Measurements from ENCODE around the gene MAN2C1.
"Not testable (repeated sequence)": the region's sequence is repeated elsewhere in the genome, so short reads cannot be mapped to it uniquely, and the experiment has no call there.

MAN2C1 gene

DNA sequence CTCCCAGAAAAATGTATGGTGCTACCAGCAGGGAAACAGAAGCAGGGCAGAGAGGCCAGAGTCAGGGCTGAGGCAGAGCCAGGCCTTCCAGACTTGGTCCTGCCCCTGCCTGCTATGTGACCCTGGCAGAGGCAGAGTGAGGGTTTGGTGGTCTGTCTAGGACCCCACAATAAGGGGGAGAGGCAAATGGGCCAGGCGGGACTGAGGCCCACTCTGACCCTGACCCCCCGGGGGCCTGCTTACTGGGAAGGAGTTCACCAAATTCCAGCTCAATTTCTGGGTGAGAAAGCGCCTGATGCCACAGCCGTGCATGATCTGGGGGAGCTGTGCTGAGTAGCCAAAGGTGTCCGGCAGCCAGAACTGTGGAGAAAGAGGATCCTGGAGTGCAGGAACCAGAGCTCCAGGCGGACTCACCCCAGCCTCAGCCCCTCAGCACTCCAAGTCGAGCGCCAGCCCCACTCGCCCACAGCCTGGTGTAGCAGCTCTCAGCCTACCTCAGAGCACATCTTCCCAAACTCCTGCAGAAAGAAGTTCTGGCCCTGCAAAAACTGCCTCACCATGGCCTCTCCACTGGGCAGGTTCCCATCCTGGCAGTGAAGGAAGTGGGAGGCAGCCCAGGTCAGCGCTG lies 6.9 kb downstream of the MAN2C1 start:
- DNase-seq (ENCODE audit: low spot score): no peak

DNA sequence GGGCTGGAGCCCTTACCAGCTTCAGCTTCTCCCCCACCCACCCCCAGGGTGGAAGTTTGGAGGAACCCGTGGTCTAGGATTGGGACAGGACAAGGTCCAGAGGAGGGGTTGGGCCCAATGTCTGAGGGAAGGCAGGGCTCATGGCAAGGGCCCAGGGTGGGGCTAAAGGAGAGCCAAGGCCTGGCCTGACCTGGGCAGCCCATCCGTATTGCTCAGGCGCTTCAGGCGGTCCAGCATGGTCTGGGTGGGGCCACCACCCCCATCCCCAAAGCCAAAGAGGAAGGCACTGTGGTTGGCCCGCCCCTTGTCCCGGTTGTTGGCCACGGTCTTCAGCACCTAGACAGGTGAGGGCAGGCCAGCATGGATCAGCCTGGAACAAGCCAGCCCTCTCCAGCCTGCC lies 7.6 kb downstream of the MAN2C1 start:
- DNase-seq (ENCODE audit: low spot score): no peak

DNA sequence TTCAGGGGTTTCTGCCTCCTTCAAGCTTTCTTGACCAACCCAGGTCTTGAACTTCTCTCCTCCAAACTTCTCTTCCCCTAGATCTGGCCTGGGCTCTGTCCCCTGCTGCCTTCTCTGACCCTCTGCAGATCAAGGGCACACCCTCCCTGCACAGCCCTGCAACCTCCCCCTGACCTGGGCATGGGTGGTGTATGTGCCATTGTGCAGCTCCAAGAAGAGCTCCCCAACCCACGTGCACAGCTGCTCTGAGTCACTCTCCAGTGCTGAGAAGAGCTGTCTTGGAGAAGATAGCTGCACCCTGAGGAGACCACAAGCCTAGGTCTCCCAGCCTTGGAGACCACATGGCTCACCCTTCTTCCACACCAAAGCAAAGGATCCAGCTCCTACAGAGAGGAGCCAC lies 8.0 kb downstream of the MAN2C1 start:
- no peak for DNase-seq (ENCODE audit: low spot score)

DNA sequence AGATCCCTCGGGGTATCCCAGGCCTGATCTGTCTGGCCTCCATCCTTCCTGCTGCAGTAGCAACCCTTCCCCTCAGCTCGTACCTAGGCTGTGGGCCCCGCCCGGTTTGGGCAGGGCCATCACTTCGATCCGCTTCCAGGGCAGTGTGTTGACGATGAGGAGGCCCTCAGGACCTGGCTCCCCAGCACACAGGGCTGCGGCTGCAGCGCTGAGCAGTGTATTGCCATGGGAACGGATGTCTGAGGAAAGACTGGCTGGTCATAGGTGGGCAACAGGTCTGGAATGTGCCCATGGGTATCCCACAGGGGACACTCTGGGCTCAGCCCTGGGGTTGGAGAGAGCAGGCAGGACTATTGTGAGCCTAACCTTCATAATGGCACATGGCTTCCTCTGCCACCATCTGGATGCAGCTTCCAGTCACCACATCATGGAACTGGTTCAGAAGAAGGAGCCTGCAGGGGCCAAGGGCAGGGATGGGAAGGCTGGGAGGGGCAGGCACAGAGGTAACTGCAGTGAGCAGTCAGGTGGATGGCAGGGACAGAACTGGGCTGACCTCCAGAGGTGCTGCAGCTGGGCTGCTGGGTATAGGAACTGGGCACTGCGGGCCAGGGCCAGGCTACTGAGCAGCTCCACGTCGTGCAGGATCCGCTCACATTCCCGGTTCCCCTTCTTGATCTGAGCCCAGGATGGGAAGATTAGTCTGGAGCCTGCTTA lies 8.7 kb downstream of the MAN2C1 start:
- DNase-seq (ENCODE audit: low spot score): no peak

DNA sequence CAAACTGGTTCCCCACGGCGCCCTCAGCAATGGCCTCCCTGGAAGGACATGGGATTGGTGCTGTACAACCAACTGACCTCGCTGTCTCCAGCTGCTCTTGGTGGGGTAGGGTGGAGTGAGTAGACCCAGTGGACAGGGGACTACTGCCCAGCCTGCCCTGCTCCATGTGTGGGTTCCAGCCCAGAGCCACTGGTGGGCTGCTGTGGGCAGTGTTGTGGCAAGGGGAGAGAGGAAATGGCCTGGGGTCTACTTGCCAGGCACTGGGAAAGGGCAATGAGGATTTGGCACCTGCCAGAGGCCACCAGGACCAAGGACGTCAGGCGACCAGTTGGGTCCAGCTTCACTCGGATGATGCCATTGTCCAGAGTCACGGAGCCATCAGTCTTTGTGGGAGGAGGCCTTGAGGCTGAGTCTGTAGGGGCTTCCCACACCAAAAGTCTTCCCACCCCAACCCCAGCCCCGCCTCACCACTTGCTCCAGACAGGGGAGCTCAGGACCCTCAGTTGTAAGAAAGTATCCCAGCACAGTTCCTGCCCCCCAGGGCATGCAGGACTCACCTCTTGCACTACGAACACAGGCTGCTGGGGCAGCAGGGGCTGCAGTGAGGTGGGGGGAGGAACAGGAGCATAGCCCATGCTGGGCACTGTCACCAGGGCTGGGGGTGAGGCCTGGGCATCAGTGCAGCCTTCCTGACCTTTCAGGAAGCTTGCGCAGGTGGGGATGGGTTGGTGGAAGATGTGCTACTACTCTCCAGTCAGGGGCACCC lies 9.5 kb downstream of the MAN2C1 start:
- DNase-seq (ENCODE audit: low spot score): no peak

DNA sequence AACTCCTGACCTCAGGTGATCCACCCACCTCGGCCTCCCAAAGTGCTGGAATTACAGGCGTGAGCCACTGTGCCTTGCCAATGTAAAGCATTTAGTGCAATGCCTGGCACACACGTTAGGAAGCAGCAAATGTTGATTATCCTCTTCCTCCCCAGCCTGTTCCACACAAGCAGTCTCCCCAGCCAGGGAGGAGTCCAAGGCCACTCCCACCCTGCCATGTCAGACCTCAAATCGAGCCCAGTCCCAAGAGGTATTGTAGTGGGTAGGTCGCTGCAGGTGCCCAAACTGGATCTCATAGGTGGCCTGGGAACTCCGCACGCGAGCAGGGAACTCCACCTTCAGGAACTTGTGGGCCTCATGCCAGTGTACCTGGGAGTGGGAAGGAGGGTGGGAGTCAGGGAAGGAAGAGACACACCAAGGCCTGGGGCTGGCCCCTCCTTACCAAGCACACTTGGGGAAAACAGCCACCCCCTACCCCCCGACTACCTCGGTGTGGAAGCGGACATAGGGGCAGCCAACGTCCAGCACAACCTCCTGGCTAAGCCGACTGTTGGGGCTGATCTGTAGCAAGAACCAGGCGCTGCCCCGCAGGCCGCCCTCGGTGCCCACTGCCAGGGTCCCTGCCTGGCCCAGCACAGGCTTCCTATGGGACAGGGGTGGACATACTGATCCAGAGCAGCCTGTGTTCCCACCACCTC lies 10.3 kb downstream of the MAN2C1 start:
- no peak for DNase-seq (ENCODE audit: low spot score)

DNA sequence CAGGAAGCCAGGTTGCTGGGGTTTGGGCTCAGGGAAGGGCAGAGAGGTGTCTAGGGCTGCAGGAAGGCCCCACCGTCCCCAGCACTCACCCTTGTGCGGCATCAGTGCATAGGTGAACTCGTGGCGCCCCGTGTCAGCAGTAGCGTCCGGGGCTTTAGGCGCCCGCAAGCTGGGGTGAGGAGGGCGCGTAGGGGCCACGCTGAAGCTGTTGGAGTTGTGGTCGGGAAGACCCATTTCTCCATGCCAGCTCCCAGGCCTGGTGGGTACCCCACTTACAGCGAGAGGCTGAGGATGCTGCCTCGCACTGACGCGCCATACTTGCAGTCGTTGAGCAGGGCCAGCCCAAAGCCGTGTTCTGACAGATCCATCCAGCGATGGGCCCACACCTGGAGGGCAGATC lies 11.9 kb downstream of the MAN2C1 start:
- no peak for DNase-seq (ENCODE audit: low spot score)

DNA sequence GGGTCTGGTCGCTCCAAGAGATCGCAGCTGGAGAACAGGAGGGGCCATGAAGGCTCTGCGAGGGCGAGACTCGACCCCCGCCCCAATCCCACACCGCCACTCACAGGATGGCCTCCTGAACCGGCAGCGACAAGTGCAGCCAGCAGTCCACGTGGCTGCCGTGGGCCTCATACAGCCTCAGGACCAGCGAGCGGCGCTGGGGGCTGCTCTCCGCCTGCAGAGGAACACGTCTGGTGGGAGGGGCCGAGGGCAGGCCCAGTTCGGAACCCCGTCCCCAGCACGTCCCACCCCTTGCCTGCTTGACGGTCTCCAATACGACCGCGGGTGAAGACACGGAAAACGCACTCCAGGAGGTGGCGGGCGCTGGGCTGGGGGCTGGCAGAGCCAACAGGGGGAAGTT lies 12.4 kb downstream of the MAN2C1 start:
- no peak for DNase-seq (ENCODE audit: low spot score)

DNA sequence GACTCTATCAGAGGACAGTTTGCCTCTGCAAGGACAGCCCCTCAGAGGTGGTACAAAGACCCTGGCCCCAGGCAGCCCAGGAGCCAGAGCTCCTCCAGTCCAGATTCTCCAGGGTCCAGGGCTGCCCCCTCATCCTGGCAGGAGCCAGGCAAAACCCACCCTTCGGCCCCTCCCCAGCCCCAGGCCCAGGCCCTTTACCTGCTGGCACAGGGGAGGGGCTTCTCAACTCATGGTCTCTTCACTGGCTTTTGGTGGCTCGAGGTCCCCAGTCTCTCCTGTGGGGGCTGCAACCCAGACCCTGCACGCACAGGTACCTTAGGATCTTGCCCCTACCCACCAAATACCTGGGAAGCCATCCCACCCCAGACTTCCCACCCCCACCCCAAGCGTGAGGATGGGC lies 13.0 kb downstream of the MAN2C1 start:
- no peak for DNase-seq (ENCODE audit: low spot score)

DNA sequence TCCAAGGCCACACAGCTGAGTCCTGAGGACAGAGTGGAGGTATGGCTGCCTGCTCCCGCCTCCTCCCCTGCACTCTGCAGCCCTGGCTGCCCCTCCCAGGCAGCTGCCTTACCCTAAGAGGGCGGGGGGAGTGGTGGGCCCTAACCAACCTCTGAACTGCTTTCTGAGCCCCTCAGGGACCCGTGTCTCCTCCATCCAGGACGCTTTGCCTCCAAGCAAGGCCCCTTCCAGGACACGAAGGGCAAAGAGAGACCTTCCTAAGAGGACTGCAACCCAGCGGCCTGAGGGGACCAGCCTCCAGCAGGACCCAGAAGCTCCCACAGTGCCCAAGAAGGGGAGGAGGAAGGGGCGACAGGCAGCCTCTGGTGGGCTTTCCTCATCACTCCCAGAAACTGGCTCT lies 14.0 kb downstream of the MAN2C1 start:
- no peak for DNase-seq (ENCODE audit: low spot score)

DNA sequence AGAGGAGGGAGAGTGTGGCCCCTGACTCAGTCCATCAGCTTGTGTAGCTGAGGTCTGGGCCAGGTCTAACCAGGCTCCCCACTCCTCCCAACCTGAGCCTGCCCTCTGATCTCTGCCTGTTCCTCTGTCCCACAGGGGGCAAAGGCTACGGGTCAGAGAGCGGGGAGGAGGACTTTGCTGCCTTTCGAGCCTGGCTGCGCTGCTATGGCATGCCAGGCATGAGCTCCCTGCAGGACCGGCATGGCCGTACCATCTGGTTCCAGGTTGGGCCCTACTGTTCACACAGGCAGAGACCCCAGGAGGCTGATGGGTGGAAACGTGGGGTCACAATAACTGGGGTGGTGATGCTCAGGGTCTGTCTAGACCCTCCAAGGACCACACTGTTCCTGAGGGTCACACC lies 14.8 kb downstream of the MAN2C1 start:
- no peak for DNase-seq (ENCODE audit: low spot score)

DNA sequence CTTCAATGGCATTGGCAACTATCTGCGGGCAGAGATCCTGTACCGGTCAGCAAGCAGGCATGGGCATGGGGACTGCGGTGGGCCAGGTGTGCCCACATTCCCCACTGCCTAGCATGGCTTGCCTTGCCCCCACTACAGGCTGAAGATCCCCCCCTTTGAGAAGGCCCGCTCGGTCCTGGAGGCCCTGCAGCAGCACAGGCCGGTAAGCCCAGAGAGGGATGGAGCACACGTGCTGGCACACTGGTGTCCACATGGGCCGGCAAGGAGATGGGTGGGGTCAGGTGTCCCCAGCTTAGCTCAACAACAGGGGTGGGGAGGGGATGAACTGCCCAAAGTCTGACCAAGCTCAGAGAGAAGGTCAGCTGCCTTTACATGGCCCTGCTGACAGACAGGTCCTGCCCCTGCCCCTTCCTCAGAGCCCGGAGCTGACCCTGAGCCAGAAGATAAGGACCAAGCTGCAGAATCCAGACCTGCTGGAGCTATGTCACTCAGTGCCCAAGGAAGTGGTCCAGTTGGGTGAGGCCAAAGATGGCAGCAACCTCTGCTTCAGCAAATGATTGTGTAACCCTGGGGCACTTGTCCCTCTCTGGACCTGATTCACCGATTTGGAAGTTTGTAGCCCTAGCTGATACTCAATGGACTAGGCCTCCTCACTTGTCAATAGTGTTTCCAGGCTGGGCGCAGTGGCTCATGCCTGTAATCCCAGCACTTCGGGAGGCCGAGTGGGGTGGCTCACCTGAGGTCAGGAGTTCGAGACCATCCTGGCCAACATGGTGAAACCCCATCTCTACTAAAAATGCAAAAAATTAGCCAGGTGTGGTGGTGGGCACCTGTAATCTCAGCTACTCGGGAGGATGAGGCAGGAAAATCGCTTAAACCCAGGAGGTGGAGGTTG lies 16.0 kb downstream of the MAN2C1 start:
- DNase-seq (ENCODE audit: low spot score): no peak

DNA sequence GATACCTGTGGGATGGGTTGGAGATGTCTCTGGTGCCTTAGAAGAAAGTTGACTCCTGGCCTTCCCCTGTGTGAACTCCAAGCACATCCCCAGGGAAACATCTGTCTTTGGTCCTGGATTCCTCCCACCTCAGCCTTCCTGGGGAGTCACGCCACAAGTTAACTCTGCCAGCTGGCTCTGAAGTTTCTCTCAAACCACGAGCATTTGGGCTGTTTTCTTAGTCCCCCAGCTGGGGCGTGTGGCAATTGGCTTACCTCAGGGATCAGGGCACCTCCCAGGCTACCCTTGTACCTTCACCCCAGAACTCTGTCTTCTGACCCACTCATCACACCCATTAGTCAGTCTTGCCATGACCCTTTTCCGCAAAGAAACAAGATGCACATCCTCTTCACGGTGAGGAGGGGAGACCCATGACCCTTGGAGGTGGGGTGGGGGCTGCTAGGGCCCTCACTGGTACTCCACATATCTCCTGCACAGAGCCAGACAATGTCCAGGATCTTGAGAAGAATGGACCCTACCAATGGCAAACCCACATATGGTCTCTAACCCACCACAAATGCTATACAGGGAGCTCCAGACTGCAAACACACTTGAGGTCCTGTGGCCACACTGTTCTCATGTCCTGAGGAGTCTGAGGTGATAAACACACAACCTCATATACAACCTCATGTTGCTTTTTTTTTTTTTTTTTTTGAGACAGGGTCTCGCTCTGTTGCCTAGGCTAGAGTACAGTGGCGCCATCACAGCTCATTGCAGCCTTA lies 17.6 kb downstream of the MAN2C1 start:
- no peak for DNase-seq (ENCODE audit: low spot score)

DNA sequence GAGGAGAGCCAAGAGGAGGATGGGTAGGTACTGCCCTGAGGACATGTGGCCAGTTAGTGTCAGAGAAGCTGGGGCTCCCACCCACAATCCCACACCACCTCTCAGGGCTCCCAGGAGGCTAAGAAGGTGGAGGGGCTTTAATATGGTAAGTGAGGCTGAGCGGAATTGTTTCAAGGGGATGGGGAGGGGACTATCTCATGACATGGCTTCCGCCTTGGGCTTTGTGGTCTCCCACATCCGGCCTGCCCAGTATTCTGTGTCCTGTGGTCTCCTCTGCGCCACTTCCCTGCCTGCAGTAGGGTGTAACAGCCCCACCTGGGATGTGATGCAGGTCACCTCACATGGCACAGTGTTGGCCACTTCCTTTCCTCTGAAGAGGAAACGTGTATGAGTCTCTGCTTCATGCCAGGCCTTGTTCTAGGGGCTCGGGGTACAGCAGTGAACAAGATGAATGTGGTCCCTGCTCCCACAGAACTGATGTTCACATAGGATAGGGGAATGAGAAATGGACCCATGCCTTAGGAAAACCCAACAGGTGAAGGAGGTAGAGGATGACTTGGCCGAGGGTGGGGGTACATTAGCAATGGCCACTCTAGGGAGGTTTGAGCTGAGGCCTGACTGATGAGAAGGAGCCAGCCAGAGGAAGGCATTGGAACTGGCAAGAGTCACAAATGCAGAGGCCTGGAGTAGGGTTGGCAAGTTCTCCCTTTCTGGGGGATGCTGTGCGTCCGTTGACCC lies 18.4 kb downstream of the MAN2C1 start:
- DNase-seq (ENCODE audit: low spot score): no peak

DNA sequence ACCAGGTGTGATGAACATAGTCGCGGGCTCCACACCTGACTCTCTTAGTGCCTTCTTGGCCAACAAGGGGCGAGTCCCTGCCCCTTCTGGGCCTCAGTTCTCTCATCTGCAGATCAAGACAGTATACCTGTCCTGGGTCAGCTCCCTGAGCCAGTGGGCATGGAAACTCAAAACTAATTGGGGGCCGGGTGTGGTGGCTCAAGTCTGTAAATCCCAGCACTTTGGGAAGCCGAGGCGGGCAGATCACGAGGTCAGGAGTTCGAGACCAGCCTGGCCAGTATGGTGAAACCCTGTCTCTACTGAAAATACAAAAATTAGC lies 19.1 kb downstream of the MAN2C1 start:
- not testable (repeated sequence) for DNase-seq (ENCODE audit: low spot score)

DNA sequence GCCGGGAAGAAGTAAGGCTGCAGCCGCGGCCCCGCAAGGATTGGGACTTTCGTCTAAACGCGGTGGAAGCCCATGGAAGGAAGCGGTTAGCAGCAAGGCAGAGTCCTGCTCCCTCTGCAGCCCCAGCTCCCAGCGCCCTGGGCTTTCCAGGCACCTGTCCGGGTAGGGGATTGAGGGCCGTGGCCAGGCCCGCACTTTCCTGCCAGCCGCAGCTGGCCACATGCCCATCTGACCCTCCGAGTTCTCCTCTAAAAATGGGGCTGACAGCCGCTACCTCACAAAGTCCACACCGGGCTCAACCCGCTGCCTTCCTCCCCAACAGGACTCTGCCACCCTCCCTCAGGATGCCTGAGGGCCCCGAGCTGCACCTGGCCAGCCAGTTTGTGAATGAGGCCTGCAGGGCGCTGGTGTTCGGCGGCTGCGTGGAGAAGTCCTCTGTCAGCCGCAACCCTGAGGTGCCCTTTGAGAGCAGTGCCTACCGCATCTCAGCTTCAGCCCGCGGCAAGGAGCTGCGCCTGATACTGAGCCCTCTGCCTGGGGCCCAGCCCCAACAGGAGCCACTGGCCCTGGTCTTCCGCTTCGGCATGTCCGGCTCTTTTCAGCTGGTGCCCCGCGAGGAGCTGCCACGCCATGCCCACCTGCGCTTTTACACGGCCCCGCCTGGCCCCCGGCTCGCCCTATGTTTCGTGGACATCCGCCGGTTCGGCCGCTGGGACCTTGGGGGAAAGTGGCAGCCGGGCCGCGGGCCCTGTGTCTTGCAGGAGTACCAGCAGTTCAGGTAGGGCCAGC lies 19.7 kb downstream of the MAN2C1 start:
- no peak for DNase-seq (ENCODE audit: low spot score)

DNA sequence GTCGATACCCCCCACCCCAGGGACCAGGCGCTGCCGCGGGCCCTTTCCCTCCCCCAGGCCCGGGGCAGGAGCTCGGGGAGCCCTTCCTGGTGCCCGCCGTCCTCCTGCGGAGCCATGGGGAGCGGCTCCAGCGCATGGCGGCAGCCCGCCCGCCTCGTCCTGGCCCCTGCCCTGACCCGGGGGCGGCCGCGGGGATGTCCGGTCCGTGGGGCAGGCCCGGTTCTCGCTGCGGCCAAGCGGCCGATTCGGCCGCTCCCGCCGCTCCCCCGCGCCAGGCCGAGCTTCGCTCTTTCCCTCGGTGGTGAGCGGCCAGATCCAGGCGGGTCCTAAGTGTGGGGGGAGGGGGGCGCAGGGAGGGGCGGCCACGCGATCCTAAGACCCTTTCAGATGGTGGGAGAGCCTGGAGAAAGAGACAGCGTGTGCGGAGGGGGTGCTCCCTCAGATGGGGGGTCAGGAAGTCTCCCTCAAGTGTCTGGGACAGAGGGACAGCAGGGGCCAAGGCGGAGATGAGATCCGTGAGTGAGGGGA lies 20.3 kb downstream of the MAN2C1 start:
- no peak for DNase-seq (ENCODE audit: low spot score)

DNA sequence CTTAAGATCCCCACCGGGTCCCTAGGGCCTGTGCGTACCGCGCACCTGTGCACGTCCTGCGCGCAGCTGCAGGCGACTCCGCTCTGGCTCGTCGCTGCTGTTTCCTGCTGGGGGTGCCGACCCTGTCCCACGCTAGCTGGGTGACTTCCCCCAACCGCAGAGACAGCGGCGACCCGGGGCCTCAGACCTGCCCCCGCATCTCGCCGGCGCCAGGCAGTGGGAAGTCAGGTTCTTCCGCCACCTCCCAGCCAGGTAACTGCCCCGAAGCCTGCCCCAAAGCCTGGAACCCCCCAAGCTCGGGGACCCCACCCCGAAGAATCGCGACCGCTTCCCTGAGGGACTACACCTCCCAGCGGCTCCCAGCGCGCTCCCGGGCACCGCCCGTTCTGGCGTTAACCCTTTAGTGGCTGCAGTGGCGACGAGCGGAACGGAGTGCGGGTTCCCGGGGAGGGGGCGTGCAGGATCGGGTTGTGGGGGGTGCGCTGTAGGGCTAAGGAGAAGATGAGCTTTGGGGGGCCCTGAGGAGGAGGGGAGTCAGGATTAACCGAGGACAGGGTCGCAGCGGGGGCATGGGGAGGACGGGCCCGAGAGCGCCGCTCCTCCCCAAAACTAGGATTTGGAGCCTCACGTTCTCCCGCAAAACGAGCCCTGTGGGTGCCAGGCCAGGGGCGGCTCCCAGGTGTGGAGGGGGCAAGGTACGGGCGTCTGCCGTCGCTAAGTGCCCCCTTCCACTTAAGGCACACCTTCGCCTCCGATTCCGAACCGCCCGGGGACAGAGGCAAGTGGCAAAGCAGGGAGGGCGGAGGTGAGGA lies 21.0 kb downstream of the MAN2C1 start:
- no peak for DNase-seq (ENCODE audit: low spot score)

Measured in kidney capillary endothelial cell (primary cell).